GM21515 (cell line): ENCODE data around the gene SLC43A3.

Source experiments
- ATAC-seq: cut with Tn5 transposase; IDR thresholded peaks from one replicate; pipeline ENCODE4 v1.9.1; 2021; ENCODE audit not compliant: unreplicated experiment

SLC43A3 gene

GRCh38 chr11:57426929-57427726, at the start of gene SLC43A3:
TSS of gene SLC43A3 (minus strand) at chr11:57427121. CDS start at chr11:57426172, 949 bp downstream.
- peak; percentile 63 for ATAC-seq

- ATAC-seq, result peak; percentile 34
These were observed 49.3 kb upstream of the SLC43A3 start for GRCh38 chr11:57476047-57476756.

- ATAC-seq, result no peak
These were observed 48.7 kb upstream of the SLC43A3 start for GRCh38 chr11:57475671-57476046.

GRCh38 chr11:57475191-57475590, 48.3 kb upstream of the SLC43A3 start:
- no peak for ATAC-seq

- ATAC-seq, result no peak
These were observed 47.8 kb upstream of the SLC43A3 start for GRCh38 chr11:57474803-57475115.

GRCh38 chr11:57474017-57474802, 47.3 kb upstream of the SLC43A3 start:
- ATAC-seq, result no peak

- no peak for ATAC-seq
These were observed 46.4 kb upstream of the SLC43A3 start for GRCh38 chr11:57473285-57473841.

GRCh38 chr11:57471496-57471895, 44.6 kb upstream of the SLC43A3 start:
- no peak for ATAC-seq

- no peak for ATAC-seq
These were observed 42.3 kb upstream of the SLC43A3 start for GRCh38 chr11:57469268-57469667.

GRCh38 chr11:57468276-57468675, 41.4 kb upstream of the SLC43A3 start:
- no peak for ATAC-seq

- no peak for ATAC-seq
These were observed 40.7 kb upstream of the SLC43A3 start for GRCh38 chr11:57467508-57468157.

- no peak for ATAC-seq
These were observed 39.8 kb upstream of the SLC43A3 start for GRCh38 chr11:57466680-57467079.

GRCh38 chr11:57464539-57465181, 37.7 kb upstream of the SLC43A3 start:
- ATAC-seq, result no peak

- ATAC-seq, result no peak
These were observed 37.0 kb upstream of the SLC43A3 start for GRCh38 chr11:57463671-57464538.

GRCh38 chr11:57462597-57462996, 35.7 kb upstream of the SLC43A3 start:
- ATAC-seq, result no peak

GRCh38 chr11:57461841-57462489, 35.0 kb upstream of the SLC43A3 start:
- no peak for ATAC-seq

- ATAC-seq, result no peak
These were observed 34.1 kb upstream of the SLC43A3 start for GRCh38 chr11:57460758-57461749.
